ENCODE results near the gene MAGI2. TPM values are rescaled to one million over a fixed set of nuclear protein-coding genes. Genes with fewer than 3 reads are reported as not detected.
"Not testable (repeated sequence)": the region's sequence is repeated elsewhere in the genome, so short reads cannot be mapped to it uniquely, and the experiment has no call there.

Gene MAGI2
- polyA plus RNA-seq, 5 donors: 5.3 to 7.8 (median 6.6) TPM

- no peak for DNase-seq
Observed at GRCh38 chr7:78306634-78307033, 1146.8 kb downstream of the MAGI2 start.

GRCh38 chr7:78301407-78301806 lies 1152.1 kb downstream of the MAGI2 start:
- peak; percentile 13 to 15 for DNase-seq

- DNase-seq: no peak
Observed at GRCh38 chr7:78299088-78299487, 1154.4 kb downstream of the MAGI2 start.

GRCh38 chr7:78296644-78297371 lies 1156.7 kb downstream of the MAGI2 start:
- peak in 1 of 2 donors; percentile 5 for DNase-seq

GRCh38 chr7:78296046-78296597 lies 1157.3 kb downstream of the MAGI2 start:
- DNase-seq: no peak

GRCh38 chr7:78289471-78289870 lies 1164.0 kb downstream of the MAGI2 start:
- not testable (repeated sequence) for DNase-seq

- DNase-seq: no peak
Observed at GRCh38 chr7:78284945-78285344, 1168.5 kb downstream of the MAGI2 start.

- no peak for DNase-seq
Observed at GRCh38 chr7:78280276-78280675, 1173.2 kb downstream of the MAGI2 start.

- DNase-seq: no peak
Observed at GRCh38 chr7:78279457-78279856, 1174.0 kb downstream of the MAGI2 start.

GRCh38 chr7:78279032-78279431 lies 1174.4 kb downstream of the MAGI2 start:
- DNase-seq: no peak

- DNase-seq: no peak
Observed at GRCh38 chr7:78267141-78267540, 1186.3 kb downstream of the MAGI2 start.

- no peak for DNase-seq
Observed at GRCh38 chr7:78265486-78265885, 1188.0 kb downstream of the MAGI2 start.

GRCh38 chr7:78265071-78265470 lies 1188.4 kb downstream of the MAGI2 start:
- no peak for DNase-seq

- DNase-seq: no peak
Observed at GRCh38 chr7:78264105-78264504, 1189.4 kb downstream of the MAGI2 start.

- DNase-seq: no peak
Observed at GRCh38 chr7:78261739-78262138, 1191.7 kb downstream of the MAGI2 start.

- DNase-seq: no peak
Observed at GRCh38 chr7:78261302-78261701, 1192.2 kb downstream of the MAGI2 start.

- DNase-seq: no peak
Observed at GRCh38 chr7:78260826-78261225, 1192.6 kb downstream of the MAGI2 start.

GRCh38 chr7:78254726-78255055 lies 1198.8 kb downstream of the MAGI2 start:
- no peak for DNase-seq

GRCh38 chr7:78253850-78254725 lies 1199.4 kb downstream of the MAGI2 start:
- DNase-seq: no peak

- DNase-seq: no peak
Observed at GRCh38 chr7:78248867-78249266, 1204.6 kb downstream of the MAGI2 start.

GRCh38 chr7:78247910-78248689 lies 1205.4 kb downstream of the MAGI2 start:
- DNase-seq: no peak

GRCh38 chr7:78240179-78240578 lies 1213.3 kb downstream of the MAGI2 start:
- DNase-seq: not testable (repeated sequence)
